GM12873 (cell line): ENCODE measurements around the gene TPM4.

Experiments used
- TF ChIP-seq, protein P1 (sequence below): IDR thresholded peaks from 2 replicates; pipeline ENCODE4 v1.5.1; 2012; ENCODE audit warnings: low read depth, mild to moderate bottlenecking, moderate library complexity, low read length, control low read depth; ENCODE audit not compliant: insufficient read depth; ENCODE audit errors: missing control alignments

TPM4 gene

DNA sequence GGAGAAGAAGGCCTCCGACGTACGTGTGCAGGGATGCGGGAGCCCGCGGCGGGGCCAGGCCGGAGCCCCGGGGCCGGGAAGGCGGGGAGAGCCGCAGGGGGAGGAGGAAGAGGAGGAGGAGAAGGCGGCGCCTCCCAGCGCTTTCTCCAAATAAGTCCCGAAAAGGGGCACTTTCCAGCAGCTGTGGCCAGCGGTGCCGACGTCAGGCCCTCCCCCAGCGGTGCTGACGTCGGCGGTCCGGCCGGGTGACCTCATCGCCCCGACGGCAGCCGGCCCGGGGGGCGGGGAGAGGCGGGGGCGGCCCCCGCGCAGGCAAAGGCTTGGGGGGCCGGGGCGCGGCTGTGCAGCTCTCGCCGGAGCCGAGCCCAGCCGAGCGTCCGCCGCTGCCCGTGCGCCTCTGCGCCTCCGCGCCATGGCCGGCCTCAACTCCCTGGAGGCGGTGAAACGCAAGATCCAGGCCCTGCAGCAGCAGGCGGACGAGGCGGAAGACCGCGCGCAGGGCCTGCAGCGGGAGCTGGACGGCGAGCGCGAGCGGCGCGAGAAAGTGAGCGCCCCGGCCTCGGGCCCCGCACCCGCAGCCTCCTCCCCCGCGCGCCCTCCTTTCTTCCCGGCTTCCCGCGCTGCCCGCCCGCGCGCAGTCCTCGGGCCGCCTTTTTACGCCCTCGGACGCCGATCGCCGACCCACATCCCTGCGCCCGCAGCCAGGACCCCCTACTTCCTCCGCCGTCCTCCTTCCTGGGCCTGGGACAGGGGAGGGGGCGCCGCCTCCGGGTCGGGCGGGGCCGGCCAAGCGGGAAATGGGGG lies at the start of gene TPM4:
Gene TPM4, plus strand, starts transcription at position 342 of the 804 bp plus-strand sequence. Its CDS starts 71 bp downstream, at position 413.
- TF ChIP-seq, protein P1, sequence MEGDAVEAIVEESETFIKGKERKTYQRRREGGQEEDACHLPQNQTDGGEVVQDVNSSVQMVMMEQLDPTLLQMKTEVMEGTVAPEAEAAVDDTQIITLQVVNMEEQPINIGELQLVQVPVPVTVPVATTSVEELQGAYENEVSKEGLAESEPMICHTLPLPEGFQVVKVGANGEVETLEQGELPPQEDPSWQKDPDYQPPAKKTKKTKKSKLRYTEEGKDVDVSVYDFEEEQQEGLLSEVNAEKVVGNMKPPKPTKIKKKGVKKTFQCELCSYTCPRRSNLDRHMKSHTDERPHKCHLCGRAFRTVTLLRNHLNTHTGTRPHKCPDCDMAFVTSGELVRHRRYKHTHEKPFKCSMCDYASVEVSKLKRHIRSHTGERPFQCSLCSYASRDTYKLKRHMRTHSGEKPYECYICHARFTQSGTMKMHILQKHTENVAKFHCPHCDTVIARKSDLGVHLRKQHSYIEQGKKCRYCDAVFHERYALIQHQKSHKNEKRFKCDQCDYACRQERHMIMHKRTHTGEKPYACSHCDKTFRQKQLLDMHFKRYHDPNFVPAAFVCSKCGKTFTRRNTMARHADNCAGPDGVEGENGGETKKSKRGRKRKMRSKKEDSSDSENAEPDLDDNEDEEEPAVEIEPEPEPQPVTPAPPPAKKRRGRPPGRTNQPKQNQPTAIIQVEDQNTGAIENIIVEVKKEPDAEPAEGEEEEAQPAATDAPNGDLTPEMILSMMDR: no peak

DNA sequence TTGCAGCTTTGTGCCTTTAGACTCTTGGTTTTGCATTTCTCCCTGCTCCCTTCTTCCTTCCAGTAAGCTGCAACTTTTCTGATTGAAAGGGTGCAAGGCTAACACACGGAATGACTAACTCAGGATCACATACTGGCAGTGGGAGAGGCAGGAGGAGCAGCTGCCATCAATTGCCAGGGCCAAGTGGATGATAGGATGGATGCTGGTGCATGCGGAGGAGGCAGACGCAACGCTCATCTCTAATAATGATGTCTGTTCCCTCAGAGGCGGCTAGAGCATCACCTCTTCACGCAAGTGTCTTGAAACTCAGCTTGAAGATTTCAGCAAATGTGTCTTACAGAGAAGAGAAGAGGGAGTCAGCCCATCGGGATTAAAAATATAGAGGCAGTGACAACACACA lies 49.5 kb upstream of the TPM4 start:
- TF ChIP-seq, protein P1: no peak

DNA sequence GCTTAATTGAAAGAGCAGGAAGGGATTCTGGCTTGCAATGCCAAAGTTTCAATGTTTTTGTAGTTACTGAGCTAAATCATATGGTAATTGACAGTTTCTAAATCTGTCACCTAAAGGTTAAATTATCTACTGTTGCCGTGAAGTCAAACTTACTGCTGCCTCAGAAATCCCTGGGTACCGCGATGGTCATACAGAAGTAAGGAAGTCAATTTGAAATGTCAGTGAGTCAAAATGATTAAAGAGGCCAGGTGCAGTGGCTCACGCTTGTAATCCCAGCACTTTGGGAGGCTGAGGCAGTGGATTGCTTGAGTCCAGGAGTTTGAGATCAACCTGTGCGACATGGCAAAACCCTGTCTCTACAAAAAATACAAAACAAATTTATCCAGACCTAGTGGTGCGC lies 48.8 kb upstream of the TPM4 start:
- TF ChIP-seq, protein P1: no peak

DNA sequence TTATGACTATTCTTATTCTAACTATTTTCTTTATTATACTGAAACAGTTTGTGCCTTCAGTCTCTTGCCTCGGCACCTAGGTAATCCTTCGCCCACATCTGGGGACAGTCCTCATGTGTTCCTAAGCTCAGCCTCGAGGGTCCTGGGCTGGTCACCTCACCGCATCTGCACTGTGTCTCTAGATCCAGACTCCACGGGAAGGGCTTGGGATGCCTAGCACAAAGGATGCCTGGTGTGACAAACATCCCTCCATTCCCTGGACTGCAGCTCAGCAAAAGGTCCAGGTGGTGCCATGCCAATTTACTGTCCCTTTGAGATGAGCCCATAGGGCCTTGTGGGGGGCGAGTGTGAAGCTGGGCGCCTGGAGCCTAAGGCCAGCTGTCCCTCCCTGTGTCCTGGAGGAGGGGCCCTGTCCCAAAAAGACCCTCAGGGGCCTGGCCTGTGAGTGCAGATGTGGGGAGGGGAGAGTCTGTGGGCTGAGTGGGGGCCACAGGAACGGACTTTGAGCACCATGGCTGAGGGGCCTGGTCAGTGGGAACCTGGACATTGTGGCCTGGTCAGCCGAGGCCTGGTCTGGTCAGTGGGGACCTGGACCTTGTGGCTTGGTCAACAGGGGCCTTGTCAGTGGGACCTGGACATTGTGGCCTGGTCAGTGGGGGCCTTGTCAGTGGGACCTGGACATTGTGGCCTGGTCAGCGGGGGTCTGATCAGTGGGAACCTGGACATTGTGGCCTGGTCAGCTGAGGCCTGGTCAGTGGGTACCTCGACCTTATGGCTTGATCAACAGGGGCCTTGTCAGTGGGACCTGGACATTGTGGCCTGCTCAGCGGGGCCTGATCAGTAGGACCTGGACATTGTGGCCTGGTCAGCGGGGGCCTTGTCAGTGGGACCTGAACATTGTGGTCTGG lies 45.1 kb upstream of the TPM4 start:
- TF ChIP-seq, protein P1: no peak

DNA sequence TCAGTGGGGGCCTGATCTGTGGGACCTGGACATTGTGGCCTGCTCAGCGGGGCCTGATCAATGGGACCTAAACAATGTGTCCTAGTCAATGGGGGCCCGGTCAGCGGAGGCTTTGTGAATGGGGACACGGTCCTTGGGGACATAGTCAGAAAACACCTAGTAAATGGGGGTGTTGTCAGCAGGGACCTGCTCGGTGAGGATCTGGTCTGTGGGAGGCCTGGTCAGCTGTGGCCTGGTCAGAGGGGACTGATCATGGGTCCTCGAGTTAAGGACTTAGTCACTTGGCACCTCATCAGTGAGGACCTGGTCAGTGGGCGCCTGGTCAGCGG lies 44.5 kb upstream of the TPM4 start:
- TF ChIP-seq, protein P1: no peak

DNA sequence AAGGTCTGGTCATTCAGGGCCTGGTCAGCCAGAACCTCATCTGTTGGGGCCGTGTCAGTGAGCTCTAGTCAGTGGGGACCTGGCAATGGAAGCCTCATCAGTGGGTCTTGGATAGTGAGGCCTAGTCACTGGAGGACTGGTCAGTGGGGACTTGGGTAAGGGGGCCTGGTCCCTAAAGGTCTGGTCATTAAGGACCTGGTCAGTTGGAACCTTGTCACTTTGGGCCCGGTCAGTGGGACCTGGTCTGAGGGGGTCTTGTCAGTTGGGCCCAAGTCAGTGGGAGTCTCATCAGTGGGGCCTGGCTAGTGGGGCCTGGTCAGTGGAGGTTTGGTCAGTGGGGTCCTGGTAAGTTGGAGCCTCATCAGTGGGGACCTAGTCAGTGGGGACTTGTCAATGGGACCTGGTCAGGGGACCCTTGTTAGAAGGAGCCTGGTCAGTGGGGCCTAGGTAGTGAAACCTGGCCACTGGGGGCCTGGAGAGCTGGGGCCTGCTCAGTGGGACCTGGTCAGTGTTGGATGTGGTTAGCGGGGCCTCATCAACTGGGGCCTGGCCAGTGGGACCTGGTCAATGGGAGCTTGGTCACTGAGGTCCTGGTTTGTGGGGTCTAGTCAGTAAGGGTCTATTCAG lies 43.7 kb upstream of the TPM4 start:
- TF ChIP-seq, protein P1: no peak

DNA sequence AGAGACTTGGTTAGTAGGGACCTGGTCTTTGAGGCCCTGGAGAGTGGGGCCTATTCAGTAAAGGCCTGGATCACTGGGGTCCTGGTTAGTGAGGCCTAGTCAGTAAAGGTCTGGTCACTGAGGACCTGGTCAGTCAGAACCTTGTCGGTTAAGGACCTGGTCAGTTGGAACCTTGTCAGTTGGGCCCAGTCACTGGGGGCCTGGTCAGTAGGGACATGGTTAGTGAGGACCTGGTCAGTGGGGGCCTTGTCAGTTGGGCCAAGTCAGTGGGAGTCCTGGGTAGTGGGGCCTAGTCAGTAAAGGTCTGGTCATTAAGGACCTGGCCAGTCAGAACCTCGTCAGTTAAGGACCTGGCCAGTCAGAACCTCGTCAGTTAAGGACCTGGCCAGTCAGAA lies 43.2 kb upstream of the TPM4 start:
- TF ChIP-seq, protein P1: no peak
